Endothelial cell of umbilical vein (primary cell): ENCODE measurements around the gene CALML6.

Experiments used
- CTCF ChIP-seq, 2 donors: IDR thresholded peaks; 1 replicate in 1 of 2; 2 replicates in 1 of 2; pipeline ENCODE4 v1.5.1; 2011; ENCODE audit warnings: low read length in 2 of 2, mild to moderate bottlenecking in 2 of 2, moderate library complexity in 2 of 2, control low read depth in 1 of 2, inconsistent platforms in 1 of 2, low read depth in 1 of 2; ENCODE audit not compliant: insufficient read depth in 1 of 2; ENCODE audit errors: extremely low read depth in 1 of 2
- EZH2 ChIP-seq: IDR thresholded peaks from 2 replicates; pipeline ENCODE4 v1.6.1; 2012; ENCODE audit warnings: borderline replicate concordance, low read depth, mild to moderate bottlenecking, moderate library complexity, low read length, inconsistent platforms; ENCODE audit not compliant: severe bottlenecking
- JUN ChIP-seq: IDR thresholded peaks from 2 replicates; pipeline ENCODE4 v1.6.1; 2011; ENCODE audit warnings: borderline replicate concordance, low read depth; ENCODE audit not compliant: insufficient read length, insufficient read depth

- TF ChIP-seq CTCF (IDR thresholded peaks at IDR 0.05; ENCODE audit: extremely low read depth in 1 of 2, insufficient read depth in 1 of 2, low read depth in 1 of 2, low read length in 2 of 2) (no peak), EZH2 (no peak), JUN (no peak)
These were observed 14.8 kb downstream of the CALML6 start for GRCh38 chr1:1929639-1930545.
